GM23338 (cell line): ENCODE data around the gene SPI1. TPM values are rescaled to one million over a fixed set of nuclear protein-coding genes. Genes with fewer than 3 reads are reported as not detected.
A peak's percentile ranks its signal among the peaks of the same experiment; 100 is the strongest.

Experiments used
- ATAC-seq: fragments of 200-7000 bp; cut with Tn5 transposase; 3 replicates; pipeline ENCODE4 v1.9.1; 2020
- DNase-seq: peaks from one replicate; pipeline ENCODE4 v3.0.0-alpha.2; 2015; ENCODE audit warnings: low spot score
- H2AFZ ChIP-seq: fragments of 200-600 bp; sonication (generic); 2 replicates; pipeline ENCODE4 v1.8.0; 2016; ENCODE audit warnings: antibody characterized with exemption, mild to moderate bottlenecking, moderate library complexity
- H3F3A ChIP-seq: fragments of 200-600 bp; sonication (generic); replicated peaks from 2 replicates; pipeline ENCODE4 v1.8.0; 2017; ENCODE audit warnings: antibody characterized with exemption, mixed run types, low read depth
- H3K27ac ChIP-seq: fragments of 200-600 bp; sonication (generic); 2 replicates; pipeline ENCODE4 v1.6.1; 2016; ENCODE audit warnings: low read depth
- H3K27me3 ChIP-seq: fragments of 200-600 bp; sonication (generic); 2 replicates; pipeline ENCODE4 v1.8.0; 2016; ENCODE audit warnings: mild to moderate bottlenecking, mixed run types, moderate library complexity; ENCODE audit not compliant: insufficient read depth
- H3K36me3 ChIP-seq: fragments of 200-600 bp; sonication (generic); 2 replicates; pipeline ENCODE4 v1.8.0; 2016; ENCODE audit warnings: mild to moderate bottlenecking; ENCODE audit not compliant: insufficient read depth
- H3K4me1 ChIP-seq: fragments of 200-600 bp; sonication (generic); 2 replicates; pipeline ENCODE4 v1.8.0; 2016; ENCODE audit warnings: mild to moderate bottlenecking, moderate library complexity; ENCODE audit not compliant: insufficient read depth
- H3K4me2 ChIP-seq: fragments of 200-600 bp; sonication (generic); 2 replicates; pipeline ENCODE4 v1.7.1; 2017; ENCODE audit warnings: mixed run types
- H3K4me3 ChIP-seq: fragments of 200-600 bp; sonication (generic); 2 replicates; pipeline ENCODE4 v1.6.1; 2016; ENCODE audit warnings: mixed run types
- H3K79me2 ChIP-seq: fragments of 200-600 bp; sonication (generic); replicated peaks from 2 replicates; pipeline ENCODE4 v1.8.0; 2017; ENCODE audit warnings: mild to moderate bottlenecking; ENCODE audit not compliant: insufficient read depth
- H3K9me2 ChIP-seq: fragments of 200-600 bp; sonication (generic); 2 replicates; pipeline ENCODE4 v1.8.0; 2017; ENCODE audit not compliant: insufficient read depth
- H4K20me1 ChIP-seq: fragments of 200-600 bp; sonication (generic); replicated peaks from 2 replicates; pipeline ENCODE4 v1.8.0; 2017; ENCODE audit warnings: mild to moderate bottlenecking; ENCODE audit not compliant: insufficient read depth
- H3K27ac Mint-ChIP-seq: 2 replicates; pipeline ENCODE4 v1.8.0; 2020; ENCODE audit warnings: inconsistent platforms, mild to moderate bottlenecking, moderate library complexity, mixed read lengths
- H3K27me3 Mint-ChIP-seq: 3 replicates; pipeline ENCODE4 v1.8.0; 2022; ENCODE audit warnings: low read depth, mild to moderate bottlenecking, moderate library complexity, mixed read lengths, inconsistent platforms; ENCODE audit not compliant: insufficient read depth, poor library complexity
- H3K36me3 Mint-ChIP-seq: 3 replicates; pipeline ENCODE4 v1.8.0; 2021; ENCODE audit warnings: low read depth, mild to moderate bottlenecking, inconsistent platforms, moderate library complexity, mixed read lengths
- H3K4me1 Mint-ChIP-seq: 3 replicates; pipeline ENCODE4 v1.8.0; 2020; ENCODE audit warnings: mild to moderate bottlenecking, inconsistent platforms, mixed read lengths
- H3K4me3 Mint-ChIP-seq: 3 replicates; pipeline ENCODE4 v1.8.0; 2021; ENCODE audit warnings: moderate library complexity, mild to moderate bottlenecking, inconsistent platforms, mixed read lengths
- H3K9me3 Mint-ChIP-seq: 3 replicates; pipeline ENCODE4 v1.8.0; 2020; ENCODE audit warnings: moderate library complexity, mild to moderate bottlenecking, inconsistent platforms, mixed read lengths
- CREB1 ChIP-seq: fragments of 250-450 bp; sonication (Bioruptor Pico); IDR thresholded peaks from 2 replicates; pipeline ENCODE4 v1.5.0; 2020; ENCODE audit warnings: low read depth, mild to moderate bottlenecking, moderate library complexity
- POLR2AphosphoS5 ChIP-seq: IDR thresholded peaks from 2 replicates; pipeline ENCODE4 v1.6.1; 2016; ENCODE audit warnings: antibody characterized with exemption, low read depth
- STAT1 ChIP-seq: IDR thresholded peaks from one replicate; pipeline ENCODE4 v1.6.1; 2016; ENCODE audit warnings: antibody characterized with exemption; ENCODE audit not compliant: unreplicated experiment
- ZNF114 ChIP-seq: fragments of 250-450 bp; sonication (Bioruptor Pico); IDR thresholded peaks from 2 replicates; pipeline ENCODE4 v1.5.0; 2020; ENCODE audit warnings: mild to moderate bottlenecking, moderate library complexity
- ZNF331 ChIP-seq: fragments of 250-450 bp; sonication (Bioruptor Pico); IDR thresholded peaks from 2 replicates; pipeline ENCODE4 v1.5.0; 2020; ENCODE audit warnings: low read depth, mild to moderate bottlenecking, moderate library complexity
- polyA plus RNA-seq: library from polyadenylated mRNA; unstranded; fragments of >200 nt; fragmentation: Nextera tagmentation; extraction: Ambion mirVana; gene quantifications from 2 replicates; pipeline ENCODE4 v1.2.1, GENCODE V29; 2016
- total RNA-seq: library from RNA; depleted of rRNA; stranded (reverse); fragments of >200 nt; shearing (Covaris generic); gene quantifications from 2 replicates; pipeline ENCODE4 v1.2.3, GENCODE V29; 2014
- TF ChIP-seq, protein P1 (sequence below): IDR thresholded peaks from one replicate; pipeline ENCODE4 v1.6.1; 2018; ENCODE audit warnings: antibody characterized with exemption; ENCODE audit not compliant: unreplicated experiment
- TF ChIP-seq, protein P2 (sequence below): fragments of 250-450 bp; sonication (Bioruptor Pico); IDR thresholded peaks from 2 replicates; pipeline ENCODE4 v1.5.0; 2020; ENCODE audit warnings: mild to moderate bottlenecking, moderate library complexity
- TF ChIP-seq, protein P3 (sequence below): IDR thresholded peaks from 2 replicates; pipeline ENCODE4 v1.6.1; 2016; ENCODE audit warnings: antibody characterized with exemption

Gene SPI1
- total and polyA plus RNA-seq, 2 experiments from 2014 or later: 0.23 TPM; not detected in 1

DNA sequence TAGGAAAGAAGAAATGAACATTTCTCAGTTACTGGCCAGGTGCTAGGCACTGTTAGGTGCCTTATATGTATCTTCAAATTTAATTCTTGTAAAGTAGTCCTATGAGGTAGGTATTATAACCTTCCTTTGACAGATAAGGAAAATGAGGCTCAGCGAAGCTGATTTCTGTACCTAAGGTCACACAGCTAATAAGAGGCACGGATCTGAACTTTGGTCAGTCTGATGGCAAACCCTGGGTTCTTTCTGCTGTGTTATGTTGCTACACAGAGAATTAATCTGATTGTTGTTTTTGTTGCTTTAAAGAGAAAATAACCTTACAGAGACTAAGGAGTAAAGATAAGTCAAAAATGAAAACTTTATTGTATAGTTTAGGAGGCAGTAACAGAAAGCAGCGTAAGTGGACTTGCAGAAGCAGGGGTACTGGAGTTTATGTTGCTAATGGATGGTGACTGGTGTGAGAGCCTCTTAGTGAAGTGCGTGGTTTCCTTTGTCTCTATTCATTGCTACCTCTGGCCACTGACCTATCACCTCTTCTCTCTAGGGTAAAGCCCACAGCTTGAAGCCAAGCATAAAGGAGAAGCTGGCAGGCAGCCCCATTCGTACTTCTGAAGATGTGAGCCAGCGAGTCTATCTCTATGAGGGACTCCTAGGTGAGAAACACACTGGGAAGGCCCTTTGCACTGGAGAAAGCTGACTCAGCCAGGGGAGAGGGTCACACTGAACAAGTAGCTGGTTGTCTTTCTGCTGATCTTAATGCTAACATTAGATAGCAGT, 70.1 kb downstream of the SPI1 start:
- H3K4me2 ChIP-seq: no peak overlapping the region
- no peak overlapping the region for H3K4me3 ChIP-seq
- H3K79me2 ChIP-seq: no peaks in the 10 kb centered on the region; the same call in 1 of the 2 replicates

More for the DNA sequence above, 70.1 kb downstream of the SPI1 start:
- Histone ChIP-seq H3K27ac (no peak overlapping the region), H3K36me3 (peaks cover 30% of the 10 kb centered on the region; the same call in 1 of the 2 replicates), H3F3A (0 out of 2 replicates have a peak, but pooled peaks cover 3% of the 10 kb centered on the region), H3K9me2 (no peaks in the 10 kb centered on the region), H2AFZ (no peak overlapping the region), H4K20me1 (no peaks in the 10 kb centered on the region; the same call in none of the 2 replicates), H3K4me1 (no peaks in the 10 kb centered on the region), H3K27me3 (no peaks in the 10 kb centered on the region)
- no peak for DNase-seq
- peak; percentile 70 for ATAC-seq
- no peak overlapping the region for H3K27ac Mint-ChIP-seq
- H3K4me1 Mint-ChIP-seq: no peaks in the 10 kb centered on the region
- H3K9me3 Mint-ChIP-seq: peaks cover 2% of the 10 kb centered on the region; the same call in 1 of the 3 replicates
- H3K36me3 Mint-ChIP-seq: peaks cover 47% of the 10 kb centered on the region
- H3K4me3 Mint-ChIP-seq: no peak overlapping the region
- H3K27me3 Mint-ChIP-seq: peaks cover 8% of the 10 kb centered on the region
- TF ChIP-seq, protein P1, sequence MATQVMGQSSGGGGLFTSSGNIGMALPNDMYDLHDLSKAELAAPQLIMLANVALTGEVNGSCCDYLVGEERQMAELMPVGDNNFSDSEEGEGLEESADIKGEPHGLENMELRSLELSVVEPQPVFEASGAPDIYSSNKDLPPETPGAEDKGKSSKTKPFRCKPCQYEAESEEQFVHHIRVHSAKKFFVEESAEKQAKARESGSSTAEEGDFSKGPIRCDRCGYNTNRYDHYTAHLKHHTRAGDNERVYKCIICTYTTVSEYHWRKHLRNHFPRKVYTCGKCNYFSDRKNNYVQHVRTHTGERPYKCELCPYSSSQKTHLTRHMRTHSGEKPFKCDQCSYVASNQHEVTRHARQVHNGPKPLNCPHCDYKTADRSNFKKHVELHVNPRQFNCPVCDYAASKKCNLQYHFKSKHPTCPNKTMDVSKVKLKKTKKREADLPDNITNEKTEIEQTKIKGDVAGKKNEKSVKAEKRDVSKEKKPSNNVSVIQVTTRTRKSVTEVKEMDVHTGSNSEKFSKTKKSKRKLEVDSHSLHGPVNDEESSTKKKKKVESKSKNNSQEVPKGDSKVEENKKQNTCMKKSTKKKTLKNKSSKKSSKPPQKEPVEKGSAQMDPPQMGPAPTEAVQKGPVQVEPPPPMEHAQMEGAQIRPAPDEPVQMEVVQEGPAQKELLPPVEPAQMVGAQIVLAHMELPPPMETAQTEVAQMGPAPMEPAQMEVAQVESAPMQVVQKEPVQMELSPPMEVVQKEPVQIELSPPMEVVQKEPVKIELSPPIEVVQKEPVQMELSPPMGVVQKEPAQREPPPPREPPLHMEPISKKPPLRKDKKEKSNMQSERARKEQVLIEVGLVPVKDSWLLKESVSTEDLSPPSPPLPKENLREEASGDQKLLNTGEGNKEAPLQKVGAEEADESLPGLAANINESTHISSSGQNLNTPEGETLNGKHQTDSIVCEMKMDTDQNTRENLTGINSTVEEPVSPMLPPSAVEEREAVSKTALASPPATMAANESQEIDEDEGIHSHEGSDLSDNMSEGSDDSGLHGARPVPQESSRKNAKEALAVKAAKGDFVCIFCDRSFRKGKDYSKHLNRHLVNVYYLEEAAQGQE: no peak
- TF ChIP-seq STAT1 (no peak), ZNF114 (CRISPR knock-in tag) (no peak), CREB1 (CRISPR knock-in tag) (no peak), ZNF331 (CRISPR knock-in tag) (no peak), POLR2AphosphoS5 (no peak)
- TF ChIP-seq, protein P2, sequence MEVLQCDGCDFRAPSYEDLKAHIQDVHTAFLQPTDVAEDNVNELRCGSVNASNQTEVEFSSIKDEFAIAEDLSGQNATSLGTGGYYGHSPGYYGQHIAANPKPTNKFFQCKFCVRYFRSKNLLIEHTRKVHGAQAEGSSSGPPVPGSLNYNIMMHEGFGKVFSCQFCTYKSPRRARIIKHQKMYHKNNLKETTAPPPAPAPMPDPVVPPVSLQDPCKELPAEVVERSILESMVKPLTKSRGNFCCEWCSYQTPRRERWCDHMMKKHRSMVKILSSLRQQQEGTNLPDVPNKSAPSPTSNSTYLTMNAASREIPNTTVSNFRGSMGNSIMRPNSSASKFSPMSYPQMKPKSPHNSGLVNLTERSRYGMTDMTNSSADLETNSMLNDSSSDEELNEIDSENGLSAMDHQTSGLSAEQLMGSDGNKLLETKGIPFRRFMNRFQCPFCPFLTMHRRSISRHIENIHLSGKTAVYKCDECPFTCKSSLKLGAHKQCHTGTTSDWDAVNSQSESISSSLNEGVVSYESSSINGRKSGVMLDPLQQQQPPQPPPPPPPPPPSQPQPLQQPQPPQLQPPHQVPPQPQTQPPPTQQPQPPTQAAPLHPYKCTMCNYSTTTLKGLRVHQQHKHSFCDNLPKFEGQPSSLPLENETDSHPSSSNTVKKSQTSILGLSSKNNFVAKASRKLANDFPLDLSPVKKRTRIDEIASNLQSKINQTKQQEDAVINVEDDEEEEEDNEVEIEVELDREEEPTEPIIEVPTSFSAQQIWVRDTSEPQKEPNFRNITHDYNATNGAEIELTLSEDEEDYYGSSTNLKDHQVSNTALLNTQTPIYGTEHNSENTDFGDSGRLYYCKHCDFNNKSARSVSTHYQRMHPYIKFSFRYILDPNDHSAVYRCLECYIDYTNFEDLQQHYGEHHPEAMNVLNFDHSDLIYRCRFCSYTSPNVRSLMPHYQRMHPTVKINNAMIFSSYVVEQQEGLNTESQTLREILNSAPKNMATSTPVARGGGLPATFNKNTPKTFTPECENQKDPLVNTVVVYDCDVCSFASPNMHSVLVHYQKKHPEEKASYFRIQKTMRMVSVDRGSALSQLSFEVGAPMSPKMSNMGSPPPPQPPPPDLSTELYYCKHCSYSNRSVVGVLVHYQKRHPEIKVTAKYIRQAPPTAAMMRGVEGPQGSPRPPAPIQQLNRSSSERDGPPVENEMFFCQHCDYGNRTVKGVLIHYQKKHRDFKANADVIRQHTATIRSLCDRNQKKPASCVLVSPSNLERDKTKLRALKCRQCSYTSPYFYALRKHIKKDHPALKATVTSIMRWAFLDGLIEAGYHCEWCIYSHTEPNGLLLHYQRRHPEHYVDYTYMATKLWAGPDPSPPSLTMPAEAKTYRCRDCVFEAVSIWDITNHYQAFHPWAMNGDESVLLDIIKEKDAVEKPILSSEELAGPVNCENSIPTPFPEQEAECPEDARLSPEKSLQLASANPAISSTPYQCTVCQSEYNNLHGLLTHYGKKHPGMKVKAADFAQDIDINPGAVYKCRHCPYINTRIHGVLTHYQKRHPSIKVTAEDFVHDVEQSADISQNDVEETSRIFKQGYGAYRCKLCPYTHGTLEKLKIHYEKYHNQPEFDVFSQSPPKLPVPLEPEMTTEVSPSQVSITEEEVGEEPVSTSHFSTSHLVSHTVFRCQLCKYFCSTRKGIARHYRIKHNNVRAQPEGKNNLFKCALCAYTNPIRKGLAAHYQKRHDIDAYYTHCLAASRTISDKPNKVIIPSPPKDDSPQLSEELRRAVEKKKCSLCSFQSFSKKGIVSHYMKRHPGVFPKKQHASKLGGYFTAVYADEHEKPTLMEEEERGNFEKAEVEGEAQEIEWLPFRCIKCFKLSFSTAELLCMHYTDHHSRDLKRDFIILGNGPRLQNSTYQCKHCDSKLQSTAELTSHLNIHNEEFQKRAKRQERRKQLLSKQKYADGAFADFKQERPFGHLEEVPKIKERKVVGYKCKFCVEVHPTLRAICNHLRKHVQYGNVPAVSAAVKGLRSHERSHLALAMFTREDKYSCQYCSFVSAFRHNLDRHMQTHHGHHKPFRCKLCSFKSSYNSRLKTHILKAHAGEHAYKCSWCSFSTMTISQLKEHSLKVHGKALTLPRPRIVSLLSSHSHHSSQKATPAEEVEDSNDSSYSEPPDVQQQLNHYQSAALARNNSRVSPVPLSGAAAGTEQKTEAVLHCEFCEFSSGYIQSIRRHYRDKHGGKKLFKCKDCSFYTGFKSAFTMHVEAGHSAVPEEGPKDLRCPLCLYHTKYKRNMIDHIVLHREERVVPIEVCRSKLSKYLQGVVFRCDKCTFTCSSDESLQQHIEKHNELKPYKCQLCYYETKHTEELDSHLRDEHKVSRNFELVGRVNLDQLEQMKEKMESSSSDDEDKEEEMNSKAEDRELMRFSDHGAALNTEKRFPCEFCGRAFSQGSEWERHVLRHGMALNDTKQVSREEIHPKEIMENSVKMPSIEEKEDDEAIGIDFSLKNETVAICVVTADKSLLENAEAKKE (CRISPR knock-in tag): no peak
- TF ChIP-seq, protein P3, sequence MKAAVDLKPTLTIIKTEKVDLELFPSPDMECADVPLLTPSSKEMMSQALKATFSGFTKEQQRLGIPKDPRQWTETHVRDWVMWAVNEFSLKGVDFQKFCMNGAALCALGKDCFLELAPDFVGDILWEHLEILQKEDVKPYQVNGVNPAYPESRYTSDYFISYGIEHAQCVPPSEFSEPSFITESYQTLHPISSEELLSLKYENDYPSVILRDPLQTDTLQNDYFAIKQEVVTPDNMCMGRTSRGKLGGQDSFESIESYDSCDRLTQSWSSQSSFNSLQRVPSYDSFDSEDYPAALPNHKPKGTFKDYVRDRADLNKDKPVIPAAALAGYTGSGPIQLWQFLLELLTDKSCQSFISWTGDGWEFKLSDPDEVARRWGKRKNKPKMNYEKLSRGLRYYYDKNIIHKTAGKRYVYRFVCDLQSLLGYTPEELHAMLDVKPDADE: no peak
